Mesendoderm (in vitro differentiated cells): Measurements from ENCODE around the gene TLR2.

Source experiments
- DNase-seq: peaks from one replicate; pipeline ENCODE4 v3.0.0; 2013
- H2AK5ac ChIP-seq: 2 replicates; pipeline ENCODE4 v1.6.1; 2013; ENCODE audit warnings: low read length, inconsistent platforms
- H2BK120ac ChIP-seq: 2 replicates; pipeline ENCODE4 v1.6.1; 2013; ENCODE audit warnings: low read depth, mild to moderate bottlenecking, low read length, moderate library complexity, mixed read lengths
- H2BK15ac ChIP-seq: replicated peaks from 2 replicates; pipeline ENCODE4 v1.6.1; 2013; ENCODE audit warnings: low read depth, mild to moderate bottlenecking, moderate library complexity
- H2BK5ac ChIP-seq: 2 replicates; pipeline ENCODE4 v1.6.1; 2013; ENCODE audit warnings: low read length, inconsistent platforms
- H3K18ac ChIP-seq: 2 replicates; pipeline ENCODE4 v1.6.1; 2013; ENCODE audit warnings: mild to moderate bottlenecking, low read length, mixed read lengths
- H3K23ac ChIP-seq: one replicate; pipeline ENCODE4 v1.6.1; 2013; ENCODE audit warnings: low read length
- H3K27ac ChIP-seq: 2 replicates; pipeline ENCODE4 v1.5.1; 2013; ENCODE audit warnings: low read depth, mild to moderate bottlenecking, inconsistent platforms, low read length, moderate library complexity
- H3K27me3 ChIP-seq: 2 replicates; pipeline ENCODE4 v1.6.1; 2013; ENCODE audit warnings: low read length, control low read depth, mild to moderate bottlenecking, inconsistent platforms; ENCODE audit not compliant: insufficient read depth, poor library complexity
- H3K36me3 ChIP-seq: 2 replicates; pipeline ENCODE4 v1.6.1; 2013; ENCODE audit warnings: low read length, inconsistent platforms; ENCODE audit not compliant: control insufficient read depth, insufficient read depth
- H3K4ac ChIP-seq: one replicate; pipeline ENCODE4 v1.6.1; 2013; ENCODE audit warnings: low read depth, mild to moderate bottlenecking, low read length, moderate library complexity
- H3K4me1 ChIP-seq: 2 replicates; pipeline ENCODE4 v1.6.1; 2013; ENCODE audit warnings: low read depth, low read length, inconsistent platforms; ENCODE audit not compliant: control insufficient read depth
- H3K4me2 ChIP-seq: 2 replicates; pipeline ENCODE4 v1.6.1; 2013; ENCODE audit warnings: low read length
- H3K4me3 ChIP-seq: 2 replicates; pipeline ENCODE4 v1.5.1; 2013; ENCODE audit warnings: mild to moderate bottlenecking, low read length
- H3K56ac ChIP-seq: one replicate; pipeline ENCODE4 v1.6.1; 2013; ENCODE audit warnings: low read length
- H3K79me1 ChIP-seq: 2 replicates; pipeline ENCODE4 v1.6.1; 2013; ENCODE audit warnings: low read length, inconsistent platforms
- H3K79me2 ChIP-seq: 2 replicates; pipeline ENCODE4 v1.6.1; 2013; ENCODE audit warnings: mild to moderate bottlenecking, low read length; ENCODE audit not compliant: control insufficient read depth, insufficient read depth
- H3K9ac ChIP-seq: 2 replicates; pipeline ENCODE4 v1.6.1; 2013; ENCODE audit warnings: low read length, inconsistent platforms
- H4K5ac ChIP-seq: one replicate; pipeline ENCODE4 v1.6.1; 2013; ENCODE audit warnings: low read length
- H4K8ac ChIP-seq: one replicate; pipeline ENCODE4 v1.6.1; 2013; ENCODE audit warnings: low read depth, mild to moderate bottlenecking, control low read depth, low read length, moderate library complexity
- WGBS: extraction: QIAGEN DNeasy Blood & Tissue Kit; methylation state at CpG from one replicate; pipeline ENCODE4 v1.1.7; 2013; ENCODE audit warnings: low lambda C conversion rate, missing lambda C conversion rate; ENCODE audit not compliant: insufficient coverage; ENCODE audit errors: extremely low coverage; 5-methylcytosine and 5-hydroxymethylcytosine counted together

Gene TLR2

DNA sequence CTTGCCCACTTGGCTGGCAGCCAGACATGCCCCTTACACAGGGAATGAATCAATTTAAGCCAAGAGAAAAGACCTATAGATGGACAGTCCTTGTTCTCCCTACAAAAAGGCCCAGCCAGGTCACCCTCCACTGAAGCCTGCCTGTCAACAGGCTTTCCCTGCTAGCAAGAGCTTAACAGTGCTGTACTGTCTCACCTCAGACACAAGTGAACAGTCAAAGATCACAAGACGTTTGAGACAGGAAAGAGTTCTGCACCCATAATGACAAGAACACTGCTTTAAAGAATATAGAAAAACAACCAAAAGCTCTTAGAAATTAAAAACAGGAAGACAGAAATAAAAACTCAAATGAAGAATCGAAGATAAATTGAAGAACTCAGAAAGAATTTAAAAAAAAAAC lies 71.1 kb downstream of the TLR2 start:
- no peak overlapping the region for H2BK120ac ChIP-seq
- H3K4me2 ChIP-seq = no peak overlapping the region
- H4K8ac ChIP-seq = no peak overlapping the region
- no peak overlapping the region for H3K23ac ChIP-seq
- no peaks in the 10 kb centered on the region for H3K36me3 ChIP-seq
- peaks cover 2% of the 10 kb centered on the region for H3K79me1 ChIP-seq
- no peak overlapping the region for H2BK5ac ChIP-seq
- H3K27me3 ChIP-seq = no peaks in the 10 kb centered on the region
- no peaks in the 10 kb centered on the region for H3K79me2 ChIP-seq
- H3K4me3 ChIP-seq = no peak overlapping the region
- no peak overlapping the region for H3K4ac ChIP-seq
- peaks cover 13% of the 10 kb centered on the region for H3K4me1 ChIP-seq
- no peak overlapping the region for H3K56ac ChIP-seq
- H3K27ac ChIP-seq = no peak overlapping the region
- H2AK5ac ChIP-seq = no peak overlapping the region
- WGBS = no CpG with 5 or more reads among the region's 2 CpGs
- H3K18ac ChIP-seq = no peak overlapping the region
- no peak overlapping the region for H4K5ac ChIP-seq
- H3K9ac ChIP-seq = no peak overlapping the region
- DNase-seq = no peak
- no peak overlapping the region for H2BK15ac ChIP-seq
